Hematopoietic multipotent progenitor cell treated with erythropoietin and hydrocortisone succinate and interleukin-3 and kit ligand, for 15 days (in vitro differentiated cells): ENCODE results near the gene SEPTIN5.
"Not testable (repeated sequence)": the region's sequence is repeated elsewhere in the genome, so short reads cannot be mapped to it uniquely, and the experiment has no call there.

Experiments used
- DNase-seq: peaks from one replicate; pipeline ENCODE4 v3.0.0-alpha.2; 2015; ENCODE audit warnings: low spot score

Gene SEPTIN5

DNA sequence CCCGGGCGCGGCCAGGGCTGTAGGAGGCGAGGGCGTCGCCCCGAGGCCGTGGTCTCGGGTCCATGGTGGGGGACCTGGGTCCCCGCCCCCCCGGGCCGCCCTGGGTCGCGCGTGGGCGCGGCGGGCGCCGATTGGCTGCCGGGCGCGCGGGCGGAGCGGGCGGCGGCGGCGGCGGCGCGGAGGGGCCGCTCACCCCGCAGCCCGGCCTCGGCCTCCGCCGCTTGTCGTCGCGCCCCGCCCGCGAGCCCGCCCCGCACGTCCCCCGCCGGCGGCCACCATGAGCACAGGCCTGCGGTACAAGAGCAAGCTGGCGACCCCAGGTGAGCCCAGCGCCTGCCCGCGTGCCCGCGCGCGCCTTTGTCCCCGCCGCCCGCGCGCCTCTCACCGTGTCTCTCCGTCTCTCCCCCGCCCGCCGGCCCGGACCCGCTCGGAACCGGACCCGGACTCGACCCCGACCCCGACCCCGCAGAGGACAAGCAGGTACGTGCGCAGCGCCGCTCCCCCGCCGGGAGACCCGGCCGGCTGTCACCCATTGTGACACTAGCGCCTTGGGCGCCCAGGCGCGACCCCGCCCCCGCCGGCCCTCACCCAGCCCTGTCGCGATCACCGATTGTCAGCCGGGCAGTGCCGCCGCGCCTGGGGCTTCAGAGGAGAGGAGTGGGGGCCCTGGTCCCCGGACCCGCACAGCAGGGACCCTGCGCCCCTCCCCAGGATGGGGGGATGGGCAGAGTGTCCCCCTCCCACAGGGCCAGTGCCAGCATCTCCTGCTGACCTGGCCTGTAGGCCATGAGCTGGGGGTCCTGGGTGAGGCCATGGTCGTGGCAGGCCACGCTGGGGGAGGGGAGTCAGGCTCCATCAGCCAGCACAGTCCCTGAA is at the start of gene SEPTIN5:
Gene SEPTIN5 (plus strand): TSS at position 192 of the 876 bp plus-strand sequence. CDS start 86 bp downstream, at position 278.
- no peak for DNase-seq

DNA sequence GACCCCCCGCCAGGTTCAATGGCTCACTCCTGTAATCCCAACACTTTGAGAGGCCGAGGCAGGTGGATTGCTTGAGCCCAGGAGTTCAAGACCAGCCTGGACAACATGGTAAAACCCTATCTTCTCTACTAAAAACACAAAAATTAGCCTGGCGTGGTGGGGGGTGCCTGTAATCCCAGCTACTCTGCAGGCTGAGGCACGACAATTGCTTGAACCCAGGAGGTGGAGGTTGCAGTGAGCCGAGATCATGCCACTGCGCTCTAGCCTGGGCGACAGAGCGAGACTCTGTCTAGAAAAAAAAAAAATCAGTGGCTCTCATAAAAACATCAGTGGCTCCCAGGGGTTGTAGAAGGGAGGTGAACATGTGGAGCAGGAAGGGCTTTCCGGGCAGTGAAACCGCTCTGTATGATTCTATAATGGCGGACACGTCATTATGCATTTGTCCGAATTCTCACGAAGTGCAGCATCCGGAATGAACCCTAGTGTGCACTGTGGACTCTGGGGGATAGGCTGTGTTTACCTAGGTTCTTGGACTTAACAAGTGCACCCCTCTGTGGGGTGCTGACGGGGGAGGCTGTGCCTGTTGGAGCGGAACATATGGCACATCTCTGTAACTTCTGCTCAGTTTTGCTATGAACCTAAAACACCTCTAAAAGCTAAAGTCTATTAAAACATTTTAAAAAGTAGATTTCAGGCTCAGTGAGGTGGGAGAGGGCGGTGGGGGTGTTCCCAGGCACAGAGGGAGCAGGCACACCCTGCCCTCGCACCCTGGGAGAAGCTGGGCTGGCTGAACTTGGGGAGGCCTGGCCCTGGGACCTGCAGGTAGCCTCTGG is 49.1 kb upstream of the SEPTIN5 start:
- DNase-seq, result no peak

DNA sequence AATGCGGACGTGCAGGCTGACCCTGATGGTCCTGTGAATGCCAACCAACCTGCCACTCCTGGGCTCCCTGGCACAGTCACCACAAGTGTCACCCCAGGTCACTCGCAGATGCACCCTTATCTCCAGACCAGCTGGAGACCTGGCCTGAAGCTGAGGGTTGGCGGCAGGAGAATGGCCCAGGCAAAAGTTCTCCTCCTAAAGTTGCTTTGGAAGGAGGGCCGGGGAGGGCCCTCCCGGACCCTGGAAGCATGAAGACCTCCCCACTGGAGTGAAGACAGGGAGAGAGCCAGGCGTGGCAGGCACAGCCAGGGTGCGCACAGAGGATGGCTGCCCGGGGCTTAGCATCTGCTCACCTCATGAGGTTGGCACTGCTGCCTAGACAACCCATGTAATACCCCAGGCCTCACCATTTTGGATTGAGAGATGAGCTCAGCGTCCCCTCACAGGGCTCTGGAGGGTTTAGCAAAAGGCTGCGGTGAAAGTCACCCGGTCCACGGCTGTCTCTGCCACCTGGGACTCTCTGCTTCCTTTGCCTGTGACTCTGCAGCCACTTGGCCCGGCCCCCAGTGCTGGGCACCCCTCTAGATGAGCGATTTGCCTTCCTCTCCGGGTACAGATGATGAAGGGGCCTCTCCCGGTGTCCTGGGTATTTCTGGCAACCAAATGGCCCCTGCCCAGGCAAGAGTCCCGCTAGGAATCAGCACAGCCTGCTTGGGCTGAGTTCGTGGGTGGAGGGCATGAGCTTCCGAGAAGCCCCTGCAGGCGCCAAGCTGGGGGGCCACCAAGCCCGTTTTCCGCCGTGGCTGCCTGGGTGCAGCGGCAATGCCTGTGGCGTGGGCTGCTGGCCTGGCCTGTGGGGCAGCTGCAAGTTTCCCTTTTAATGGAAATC is 48.3 kb upstream of the SEPTIN5 start:
- DNase-seq, result no peak

DNA sequence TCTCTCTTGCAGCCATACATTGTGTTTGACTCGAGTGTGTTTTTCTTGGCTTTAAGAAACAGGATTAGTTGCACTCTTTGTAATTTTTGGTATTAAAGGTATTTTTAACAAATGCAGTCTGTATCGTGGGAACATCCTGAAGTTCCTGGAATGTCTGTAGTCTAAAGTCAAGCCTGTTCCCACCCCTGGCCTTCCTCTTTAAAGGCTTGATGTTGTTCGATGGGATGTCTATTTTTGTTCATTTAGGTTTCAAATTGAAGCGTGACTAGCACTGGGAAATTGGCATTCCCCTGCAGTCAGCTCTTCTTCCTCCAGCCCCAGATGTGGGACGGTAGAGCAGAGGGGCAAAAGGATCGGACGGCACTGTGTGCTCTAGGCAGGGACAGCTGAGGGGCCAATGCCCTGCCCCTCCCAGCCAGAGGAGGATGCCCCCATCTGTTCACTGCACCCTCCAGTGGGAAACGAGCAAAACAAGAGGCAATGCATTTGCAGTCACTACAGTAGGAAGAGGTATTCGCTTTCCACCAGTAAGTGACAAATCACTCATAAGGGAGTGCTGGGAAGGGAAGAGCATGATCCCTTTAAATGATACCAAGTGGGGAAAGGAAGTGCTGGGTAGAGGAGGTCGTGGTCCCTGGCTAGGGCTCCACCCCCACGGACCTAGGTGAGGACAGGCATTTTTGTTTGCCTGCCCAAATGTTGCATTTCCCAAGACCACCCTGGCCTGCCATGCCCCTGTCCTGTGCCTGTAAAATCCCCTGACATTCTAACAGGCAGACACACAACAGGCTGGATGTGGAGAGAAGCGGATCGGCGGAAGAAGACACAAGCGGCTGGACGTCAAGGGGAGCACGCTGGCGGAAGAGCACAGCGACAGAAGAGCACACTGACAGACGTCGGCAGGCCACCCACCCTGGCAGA is 47.4 kb upstream of the SEPTIN5 start:
- no peak for DNase-seq

DNA sequence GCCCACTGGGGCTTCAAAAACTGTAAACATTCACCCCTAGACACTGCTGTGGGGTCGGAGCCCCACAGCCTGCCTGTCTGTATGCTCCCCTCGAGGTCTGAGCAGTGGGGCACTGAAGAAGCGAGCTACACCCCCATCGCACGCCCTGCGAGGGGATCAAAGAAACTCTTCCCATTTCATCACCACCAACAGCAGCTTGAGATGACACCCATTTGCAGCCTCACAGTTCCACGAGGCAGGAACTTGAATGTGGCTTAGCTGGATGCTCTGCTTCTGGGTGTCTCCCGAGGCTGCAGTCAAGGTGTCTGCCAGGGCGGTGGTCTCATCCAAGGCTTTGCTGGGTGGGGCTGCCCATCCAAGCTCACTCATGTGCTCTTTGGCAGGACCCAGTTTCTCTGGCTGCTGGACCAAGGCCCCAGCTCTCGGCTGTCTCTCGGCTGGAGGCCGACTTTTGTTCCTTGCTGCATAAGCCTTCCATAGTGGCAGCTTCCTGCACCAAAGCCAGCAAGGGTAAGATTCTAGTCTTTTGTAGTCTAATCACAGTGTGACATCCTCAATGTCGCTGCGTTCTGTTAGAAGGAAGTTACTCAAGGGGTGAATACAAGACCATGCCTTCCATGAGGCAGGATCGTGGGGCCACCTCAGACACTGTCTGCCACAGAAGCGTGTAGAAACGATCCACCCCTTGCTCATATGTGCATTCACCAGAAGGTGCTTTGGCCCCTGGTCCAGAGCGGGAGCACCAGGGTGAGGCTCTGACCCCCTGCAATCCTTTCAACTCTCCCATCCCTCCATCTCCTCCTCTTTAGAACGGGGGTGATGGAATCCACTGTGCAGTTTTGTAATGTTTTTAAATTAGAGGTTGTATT is 46.2 kb upstream of the SEPTIN5 start:
- no peak for DNase-seq

DNA sequence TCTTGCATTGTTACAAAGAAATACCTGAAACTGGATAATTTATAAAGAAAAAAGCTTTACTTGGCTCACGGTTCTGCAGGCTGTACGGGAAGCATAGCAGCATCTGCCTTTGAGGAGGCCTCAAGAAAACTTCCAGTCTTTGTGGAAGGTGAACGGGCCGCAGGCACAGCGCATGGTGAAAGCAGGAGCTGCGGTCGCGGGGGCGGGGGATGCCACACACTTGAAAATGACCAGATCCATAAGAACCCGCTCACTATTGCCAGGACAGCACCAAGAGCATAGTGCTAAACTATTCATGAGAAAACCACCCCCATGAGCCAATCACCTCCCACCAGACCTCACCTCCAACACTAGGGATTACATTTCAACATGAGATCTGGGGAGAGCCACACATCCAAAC is 45.6 kb upstream of the SEPTIN5 start:
- no peak for DNase-seq

DNA sequence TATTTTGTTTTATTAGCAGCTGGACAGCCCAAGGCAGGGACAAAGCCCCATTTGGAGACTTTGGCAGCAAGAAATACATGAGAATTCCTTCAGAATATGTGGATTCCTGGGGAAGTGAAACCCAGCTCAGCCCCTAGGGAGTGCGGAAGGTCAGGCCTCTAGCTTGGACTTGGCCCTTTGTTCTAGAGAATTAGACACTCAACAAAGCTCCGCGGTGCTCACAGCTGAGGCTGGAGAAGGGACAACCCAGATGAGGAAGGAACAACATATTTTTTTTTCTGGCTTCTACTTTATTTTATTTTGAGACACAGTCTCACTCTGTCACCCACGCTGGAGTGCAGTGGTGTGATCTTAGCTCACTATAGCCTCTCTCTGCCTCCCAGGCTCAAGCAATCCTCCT is 44.7 kb upstream of the SEPTIN5 start:
- DNase-seq, result no peak

DNA sequence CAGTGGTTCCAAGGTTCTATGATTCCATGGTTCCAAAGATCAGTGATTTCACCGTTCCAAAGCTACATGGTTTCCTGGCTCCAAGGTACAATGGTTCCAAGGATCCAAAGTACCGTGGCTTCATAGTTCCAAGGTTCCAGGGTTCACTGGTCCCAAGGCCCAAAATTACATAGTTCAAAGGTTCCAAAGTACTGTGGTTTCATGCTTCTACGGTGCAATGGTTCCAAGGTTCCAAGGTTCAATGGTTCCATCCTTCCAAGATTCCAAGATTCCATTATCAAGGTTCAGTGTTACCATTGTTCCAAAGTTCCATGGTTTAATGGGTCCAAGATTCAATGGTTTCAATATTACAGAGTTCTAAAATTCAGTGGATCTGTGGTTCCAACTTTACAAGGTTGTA is 43.0 kb upstream of the SEPTIN5 start:
- DNase-seq, result no peak

DNA sequence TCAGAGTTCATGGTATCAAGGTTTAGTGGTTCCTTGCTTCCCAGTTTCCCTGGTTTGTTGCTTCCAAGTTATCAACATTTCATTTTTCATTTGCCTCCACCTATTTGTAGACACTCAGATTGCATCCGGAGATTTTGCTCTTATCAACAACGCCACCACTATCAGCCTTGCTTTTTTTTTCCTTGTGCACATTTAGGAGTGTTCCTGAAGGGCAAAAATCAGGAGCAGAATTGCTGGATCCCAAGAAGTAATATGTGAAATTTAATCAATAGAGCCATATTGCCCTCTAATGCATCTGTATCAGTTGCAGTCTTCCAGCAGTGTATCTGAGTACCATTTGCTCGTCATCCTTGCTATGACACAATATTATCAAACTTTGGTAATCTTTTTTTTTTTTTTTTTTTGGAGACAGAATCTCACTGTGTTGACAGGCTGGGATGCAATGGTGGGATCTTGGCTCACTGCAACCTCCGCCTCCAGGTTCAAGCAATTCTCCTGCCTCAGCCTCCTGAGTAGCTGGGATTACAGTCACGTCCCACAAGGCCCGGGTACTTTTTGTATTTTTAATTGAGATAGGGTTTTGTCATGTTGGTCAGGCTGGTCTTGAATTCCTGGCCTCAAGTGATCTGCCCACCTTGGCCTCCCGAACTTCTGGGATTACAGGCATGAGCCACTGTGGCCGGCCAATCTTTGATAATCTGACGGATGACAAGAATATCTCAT is 42.1 kb upstream of the SEPTIN5 start:
- DNase-seq, result no peak

DNA sequence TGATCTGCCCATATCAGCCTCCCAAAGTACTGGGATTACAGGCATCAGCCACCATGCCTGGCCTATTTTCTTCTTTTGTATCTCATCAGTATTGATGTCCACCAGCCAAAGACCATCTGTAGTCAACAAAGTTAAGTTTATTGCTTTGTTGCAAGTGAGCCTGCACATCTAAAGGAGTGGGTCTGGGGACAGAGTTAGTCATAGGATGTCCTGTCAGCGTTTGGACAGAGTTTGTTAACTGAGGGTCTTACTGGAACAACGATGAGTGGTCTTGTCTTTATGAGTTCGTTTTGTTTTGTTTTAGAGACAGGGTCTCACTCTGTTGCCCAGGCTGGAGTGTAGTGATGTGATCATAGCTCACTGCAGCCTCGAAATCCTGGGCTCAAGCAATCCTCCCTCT is 40.6 kb upstream of the SEPTIN5 start:
- no peak for DNase-seq

DNA sequence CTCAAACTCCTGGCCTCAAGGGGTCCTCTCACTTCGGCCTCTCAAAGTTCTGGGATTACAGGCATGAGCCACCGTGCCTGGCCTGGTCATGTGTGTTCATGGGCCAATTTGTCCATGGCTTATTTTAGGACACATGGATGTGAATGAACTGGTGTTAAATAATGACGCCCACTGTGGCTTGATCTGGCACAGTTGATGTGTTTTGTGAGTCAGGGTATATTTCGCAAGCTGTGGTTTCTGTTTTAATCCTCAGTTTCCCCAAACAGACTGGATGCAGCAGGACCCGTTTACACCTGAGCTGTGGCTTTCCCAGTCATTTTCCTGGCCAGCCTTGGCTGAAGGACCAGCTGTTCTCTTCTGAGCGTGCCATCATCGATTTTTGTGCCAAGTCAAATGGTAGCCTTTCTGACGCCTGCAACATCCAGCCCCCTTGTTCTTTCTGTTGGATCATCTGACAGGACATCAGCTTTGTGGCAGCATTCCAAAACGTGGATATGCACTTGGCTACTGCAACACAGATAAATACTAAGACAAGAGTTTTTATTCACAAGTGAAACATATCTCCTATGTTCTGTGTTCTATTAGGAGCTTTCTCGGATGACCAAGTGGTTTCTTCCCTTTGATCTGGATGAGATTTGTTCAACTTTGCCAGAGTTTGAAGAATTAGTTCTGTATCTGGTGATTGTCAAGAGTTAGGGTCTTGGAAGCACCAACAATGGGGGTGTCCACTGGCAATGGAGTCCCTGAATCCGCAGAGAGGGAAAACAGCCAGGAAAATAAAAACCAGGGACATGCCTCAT is 40.0 kb upstream of the SEPTIN5 start:
- no peak for DNase-seq

DNA sequence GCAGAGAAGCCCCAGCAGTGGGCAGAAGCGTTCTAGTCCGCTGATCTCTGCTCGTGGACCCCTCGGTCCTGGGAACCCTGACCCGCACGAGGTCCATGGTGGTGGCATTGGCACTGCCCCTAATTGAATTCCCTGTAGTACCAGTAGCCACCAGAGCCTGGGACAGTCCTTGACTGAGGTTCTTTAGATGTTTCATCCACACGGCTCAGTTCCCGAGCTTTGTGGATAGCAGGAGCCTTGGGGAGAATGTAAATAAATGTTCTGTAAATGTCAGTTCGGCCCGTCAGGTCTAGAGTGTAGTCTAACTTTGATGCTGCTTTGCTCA is 39.4 kb upstream of the SEPTIN5 start:
- DNase-seq, result no peak

DNA sequence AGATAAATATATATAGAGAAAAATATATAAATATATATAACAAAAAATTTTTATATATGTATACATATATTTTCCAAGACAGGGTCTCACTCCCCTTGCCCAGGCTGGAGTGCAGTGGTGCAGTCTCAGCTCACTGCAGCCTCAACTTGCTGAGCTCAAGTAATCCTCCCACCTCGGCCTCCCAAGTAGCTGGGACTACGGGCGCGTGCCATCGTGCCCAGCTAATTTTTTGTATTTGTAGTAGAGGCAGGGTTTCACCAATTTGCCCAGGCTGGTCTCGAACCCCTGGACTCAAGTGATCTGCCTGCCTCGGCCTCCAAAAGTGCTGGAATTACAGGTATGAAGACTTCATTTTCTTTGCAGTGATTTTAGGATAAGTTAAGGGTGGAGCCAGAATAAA is 38.9 kb upstream of the SEPTIN5 start:
- no peak for DNase-seq

DNA sequence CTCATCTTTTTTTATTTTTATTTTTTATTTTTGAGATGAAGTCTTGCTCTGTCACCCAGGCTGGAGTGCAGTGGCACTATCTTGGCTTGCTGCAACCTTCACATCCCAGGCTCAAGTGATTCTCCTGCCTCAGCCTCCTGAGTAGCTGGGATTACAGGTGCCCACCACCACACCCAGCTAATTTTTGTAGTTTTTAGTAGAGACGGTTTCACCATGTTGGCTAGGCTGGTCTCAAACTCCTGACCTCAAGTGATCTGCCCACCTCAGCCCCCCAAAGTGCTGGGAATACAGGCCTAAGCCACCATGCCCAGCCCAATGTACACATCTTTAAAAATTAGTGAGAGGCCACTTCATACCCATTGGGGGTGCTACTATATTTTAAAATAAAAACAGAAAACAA is 37.9 kb upstream of the SEPTIN5 start:
- not testable (repeated sequence) for DNase-seq

DNA sequence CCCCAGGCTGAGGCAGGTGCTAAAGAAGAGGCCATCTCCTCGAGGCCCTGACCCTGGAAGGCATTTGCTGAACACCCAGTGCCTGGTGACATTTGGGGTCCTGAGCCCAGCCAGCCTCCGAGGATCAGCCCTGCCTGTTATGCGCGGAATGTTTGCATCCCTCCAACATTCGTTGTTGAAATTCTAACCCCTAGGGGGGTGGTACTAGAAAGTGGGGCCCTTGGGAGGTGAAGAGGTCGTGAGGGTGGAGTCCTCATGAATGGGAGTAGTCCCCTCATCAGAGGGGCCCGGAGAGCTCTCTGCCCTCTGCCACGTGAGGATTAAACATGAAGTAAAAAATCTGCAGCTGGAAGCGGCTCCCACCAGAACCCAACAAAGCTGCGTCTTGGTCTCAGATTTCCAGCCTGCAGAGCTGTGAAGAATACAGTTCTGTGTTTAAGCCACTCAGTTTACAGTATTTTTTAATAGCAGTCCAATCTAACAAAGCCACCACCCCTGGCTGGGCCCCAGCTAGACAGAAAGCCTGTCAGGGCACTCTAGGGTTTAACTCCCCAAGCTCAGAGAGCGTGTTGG is 35.3 kb upstream of the SEPTIN5 start:
- no peak for DNase-seq

DNA sequence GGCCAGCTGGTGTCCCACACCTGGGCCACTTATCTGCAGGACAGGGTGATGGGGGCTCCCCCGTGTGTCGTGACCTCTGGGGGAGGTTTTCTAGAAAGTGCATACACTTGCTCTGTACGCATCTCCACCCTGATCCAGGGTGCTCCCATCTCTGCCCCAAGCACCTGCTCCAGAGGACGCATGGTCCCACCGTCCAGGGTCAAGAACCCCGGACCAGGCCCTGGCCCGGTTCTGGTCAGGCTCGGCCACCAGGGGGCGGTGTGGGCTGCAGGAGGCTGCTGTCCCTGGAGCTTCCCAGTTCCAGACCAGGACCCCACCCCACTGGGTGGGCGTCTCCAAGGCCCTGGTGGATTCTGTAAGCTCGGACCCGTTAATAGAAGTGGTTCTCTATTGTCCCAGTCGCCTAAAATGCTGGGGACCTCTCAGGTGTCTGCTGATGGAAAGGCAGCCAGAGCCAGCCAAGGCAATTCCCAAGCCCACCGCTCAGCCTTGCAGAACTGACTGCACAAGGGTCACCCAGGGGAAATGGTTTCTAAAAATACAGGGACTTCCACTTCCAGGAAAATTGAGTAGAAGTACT is 34.7 kb upstream of the SEPTIN5 start:
- peak; percentile 50 for DNase-seq

DNA sequence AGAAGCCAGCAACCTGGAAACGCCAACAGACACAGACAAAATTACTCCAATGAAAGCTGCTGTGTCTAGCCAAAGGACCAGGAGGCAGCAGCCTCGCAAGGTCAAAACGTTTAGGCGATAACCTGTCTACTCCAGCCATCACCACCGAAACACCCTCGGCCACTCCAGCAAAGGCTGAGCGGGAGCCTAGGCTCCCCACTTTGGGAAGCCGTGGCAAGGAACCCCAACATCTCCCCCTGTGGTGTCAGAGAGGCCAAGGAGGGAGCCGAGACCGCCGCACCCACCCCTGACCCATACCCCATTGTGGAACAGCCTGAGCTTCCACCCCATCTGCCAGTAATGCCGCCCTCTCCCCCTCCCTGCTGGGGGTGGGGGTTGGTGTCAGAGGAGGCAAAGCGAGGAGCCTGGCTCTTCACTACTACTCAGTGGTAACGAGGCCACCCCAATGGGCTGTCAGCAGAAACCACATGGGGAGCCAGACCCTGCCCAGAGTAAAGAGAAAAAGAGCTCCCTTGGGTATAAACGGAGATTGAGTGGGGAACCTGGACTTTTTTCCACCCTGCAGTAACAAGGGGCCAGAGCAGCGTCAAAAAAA is 33.9 kb upstream of the SEPTIN5 start:
- no peak for DNase-seq
